PC-3 (cell line): Measurements from ENCODE around the gene DAAM2.

Experiments
- CTCF ChIP-seq: fragments of 300-600 bp; sonication (generic); conservative IDR thresholded peaks from 2 replicates; pipeline ENCODE4 v1.5.1; 2017; ENCODE audit warnings: antibody characterized with exemption, low read depth, mild to moderate bottlenecking, low read length
- EZH2 ChIP-seq: fragments of 300-600 bp; sonication (generic); IDR thresholded peaks from one replicate; pipeline ENCODE4 v1.6.1; 2017; ENCODE audit warnings: antibody characterized with exemption, mild to moderate bottlenecking, low read length; ENCODE audit not compliant: unreplicated experiment
- EZH2phosphoT487 ChIP-seq: fragments of 300-600 bp; sonication (generic); IDR thresholded peaks from 2 replicates; pipeline ENCODE4 v1.6.1; 2018; ENCODE audit warnings: mild to moderate bottlenecking, antibody characterized with exemption, low read length, borderline replicate concordance

- no peak for TF ChIP-seq EZH2phosphoT487
- no peak for TF ChIP-seq CTCF
- no peak for TF ChIP-seq EZH2
These were observed 87.4 kb downstream of the DAAM2 start for GRCh38 chr6:39879535-39879934.
